GM12873 (cell line): Measurements from ENCODE around the gene TM4SF1.

Experiments
- TF ChIP-seq, protein P1 (sequence below): IDR thresholded peaks from 2 replicates; pipeline ENCODE4 v1.5.1; 2012; ENCODE audit warnings: low read depth, mild to moderate bottlenecking, moderate library complexity, low read length, control low read depth; ENCODE audit not compliant: insufficient read depth; ENCODE audit errors: missing control alignments

The TM4SF1 gene

GRCh38 chr3:149371723-149372114 lies 5.7 kb downstream of the TM4SF1 start:
- TF ChIP-seq, protein P1, sequence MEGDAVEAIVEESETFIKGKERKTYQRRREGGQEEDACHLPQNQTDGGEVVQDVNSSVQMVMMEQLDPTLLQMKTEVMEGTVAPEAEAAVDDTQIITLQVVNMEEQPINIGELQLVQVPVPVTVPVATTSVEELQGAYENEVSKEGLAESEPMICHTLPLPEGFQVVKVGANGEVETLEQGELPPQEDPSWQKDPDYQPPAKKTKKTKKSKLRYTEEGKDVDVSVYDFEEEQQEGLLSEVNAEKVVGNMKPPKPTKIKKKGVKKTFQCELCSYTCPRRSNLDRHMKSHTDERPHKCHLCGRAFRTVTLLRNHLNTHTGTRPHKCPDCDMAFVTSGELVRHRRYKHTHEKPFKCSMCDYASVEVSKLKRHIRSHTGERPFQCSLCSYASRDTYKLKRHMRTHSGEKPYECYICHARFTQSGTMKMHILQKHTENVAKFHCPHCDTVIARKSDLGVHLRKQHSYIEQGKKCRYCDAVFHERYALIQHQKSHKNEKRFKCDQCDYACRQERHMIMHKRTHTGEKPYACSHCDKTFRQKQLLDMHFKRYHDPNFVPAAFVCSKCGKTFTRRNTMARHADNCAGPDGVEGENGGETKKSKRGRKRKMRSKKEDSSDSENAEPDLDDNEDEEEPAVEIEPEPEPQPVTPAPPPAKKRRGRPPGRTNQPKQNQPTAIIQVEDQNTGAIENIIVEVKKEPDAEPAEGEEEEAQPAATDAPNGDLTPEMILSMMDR: no peak

- TF ChIP-seq, protein P1: no peak
Measured at GRCh38 chr3:149371001-149371722, 6.3 kb downstream of the TM4SF1 start.

DNA sequence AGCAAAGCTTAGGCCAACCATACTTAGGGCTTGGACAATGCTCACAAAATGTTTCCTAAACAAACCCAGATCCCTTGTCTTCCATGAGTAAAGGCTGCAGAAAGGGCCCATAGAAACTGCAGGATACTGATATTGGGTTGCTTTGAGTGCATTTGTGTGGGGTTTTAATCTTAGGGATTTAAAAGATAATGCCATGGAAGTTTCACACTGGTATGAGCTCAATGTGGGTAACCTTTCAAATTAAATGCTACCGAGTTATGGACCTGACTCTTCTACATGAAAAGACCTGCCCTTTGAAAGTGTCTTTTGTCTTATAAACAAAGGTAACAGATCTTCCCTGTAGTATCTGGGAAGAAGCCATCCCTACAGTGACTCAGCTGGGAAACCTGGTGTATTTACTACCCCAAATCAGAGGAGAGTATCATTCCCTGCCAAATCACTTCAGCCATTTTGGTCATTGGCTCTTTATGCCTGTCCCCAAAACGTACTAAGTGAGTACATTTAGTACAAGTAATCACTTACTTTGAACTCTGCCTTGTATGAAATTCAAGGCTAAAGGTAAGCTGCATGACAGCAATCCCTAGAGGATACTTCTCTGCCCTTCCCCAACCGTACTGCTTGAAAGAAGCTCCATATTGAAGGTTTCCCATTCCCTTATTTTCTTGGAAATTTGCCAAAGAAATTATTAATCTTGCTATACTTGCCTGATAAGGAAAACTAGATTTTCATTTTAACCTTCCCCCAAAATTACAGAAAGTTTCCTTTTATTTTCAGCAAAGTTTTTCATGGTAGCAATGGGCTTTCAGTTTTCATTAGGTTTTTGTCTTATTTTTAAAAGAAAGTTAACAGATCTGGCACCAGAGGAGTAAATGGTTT lies 7.2 kb downstream of the TM4SF1 start:
- TF ChIP-seq, protein P1: no peak

GRCh38 chr3:149368674-149369497 lies 8.6 kb downstream of the TM4SF1 start:
- TF ChIP-seq, protein P1: no peak

DNA sequence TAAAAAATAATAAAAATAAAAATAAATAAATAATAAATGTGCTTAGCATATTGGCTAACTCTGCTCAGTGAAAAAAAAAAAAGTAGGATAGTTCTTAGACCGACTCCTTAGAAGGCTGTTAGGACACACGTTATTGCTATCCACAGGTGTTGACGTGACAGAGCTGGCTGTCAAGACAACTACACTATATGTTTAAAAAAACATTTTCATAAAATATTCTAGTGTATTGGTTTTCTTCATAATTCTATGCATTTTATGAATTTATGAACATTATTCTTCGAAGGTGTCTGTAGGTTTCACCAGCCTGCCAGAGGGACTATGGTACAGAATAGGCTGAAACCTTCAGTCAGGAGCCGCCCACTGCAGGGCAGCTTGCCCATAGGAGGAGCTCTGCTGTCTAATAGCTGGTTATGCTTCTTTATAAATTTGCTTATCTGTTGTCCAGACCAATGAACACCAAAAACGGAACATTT lies 9.2 kb downstream of the TM4SF1 start:
- TF ChIP-seq, protein P1: no peak

DNA sequence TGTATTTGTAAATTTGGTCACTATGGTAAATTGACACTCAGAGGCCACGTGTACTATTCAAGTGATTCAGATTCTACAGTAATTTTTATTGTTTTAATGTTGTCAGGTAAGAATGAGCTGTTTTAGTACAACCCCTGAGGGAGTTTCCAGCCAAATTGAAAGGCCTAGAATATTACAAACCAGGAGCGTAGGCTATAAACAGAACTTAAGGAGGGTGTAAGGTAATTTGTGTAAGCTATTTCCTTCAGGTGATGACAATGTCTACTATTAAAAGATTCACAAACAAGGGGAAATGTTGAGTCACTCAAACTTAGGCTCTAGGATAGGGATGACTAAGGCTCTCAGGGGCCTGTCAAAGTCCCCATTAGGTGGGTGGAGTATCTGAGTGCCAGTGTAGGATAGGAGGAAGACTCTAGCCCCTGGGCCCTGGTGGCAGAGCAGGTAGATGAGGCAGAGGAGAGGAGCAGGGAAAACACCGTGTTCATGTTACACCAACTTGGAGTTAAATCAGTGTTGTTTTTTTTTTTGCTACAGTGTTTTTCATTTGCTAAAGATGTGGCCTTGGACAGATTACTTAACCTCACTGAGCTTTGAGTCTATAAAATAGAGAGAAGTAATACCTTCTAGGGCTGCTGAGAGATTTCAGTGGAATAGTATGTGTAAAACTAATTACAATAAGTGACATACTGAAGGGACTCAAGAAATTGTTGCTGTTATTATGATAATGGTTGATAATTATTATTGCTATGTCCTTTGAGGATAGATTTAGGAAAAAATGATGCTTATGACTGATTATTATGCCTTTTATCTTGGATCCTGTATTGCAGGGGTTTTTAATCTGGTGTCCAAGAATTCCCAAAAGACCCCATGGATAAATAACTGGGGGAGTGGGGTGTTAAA lies 10.3 kb downstream of the TM4SF1 start:
- TF ChIP-seq, protein P1: no peak
